ENCODE data around the gene FCMR. TPM values are rescaled to one million over a fixed set of nuclear protein-coding genes. Genes with fewer than 3 reads are reported as not detected.

The FCMR gene
- total RNA-seq, 1 donor from 2014 or later: 146 TPM

- no peak overlapping the region for H3K4me3 Mint-ChIP-seq
- H3K27me3 Mint-ChIP-seq: no peaks in the 10 kb centered on the region
- ATAC-seq (ENCODE audit: low read depth): peak; percentile 31
- POLR2A ChIA-PET: interaction anchor here (1.0 kb wide), 1 partner anchor 23 kb away, joined by 3 read pairs; no protein-coding TSS in a partner anchor
- no peak for DNase-seq
- H3K9me3 Mint-ChIP-seq: peaks cover 3% of the 10 kb centered on the region
- intact Hi-C loops (cut with micrococcal nuclease): no loop called here
- no peaks in the 10 kb centered on the region for H3K36me3 Mint-ChIP-seq (ENCODE audit: low read depth)
- H3K4me1 Mint-ChIP-seq: peaks cover 35% of the 10 kb centered on the region
- peak overlapping the region; percentile 3 for H3K27ac Mint-ChIP-seq
- CTCF ChIA-PET: interaction anchor here (1.3 to 2.3 kb wide), 2 partner anchors 19 to 21 kb away, joined by 5 to 6 read pairs; no protein-coding TSS in a partner anchor
- TF ChIP-seq CTCF (IDR thresholded peaks at IDR 0.05): no peak
Measured at GRCh38 chr1:206954459-206955342, 33.0 kb upstream of the FCMR start.

GRCh38 chr1:206953626-206954025 is 31.9 kb upstream of the FCMR start:
- no peaks in the 10 kb centered on the region for H3K36me3 Mint-ChIP-seq (ENCODE audit: low read depth)
- H3K27me3 Mint-ChIP-seq: no peaks in the 10 kb centered on the region
- no peak for ATAC-seq (ENCODE audit: low read depth)
- no peak for TF ChIP-seq CTCF (IDR thresholded peaks at IDR 0.05)
- CTCF ChIA-PET: interaction anchor here (1.3 kb wide), 1 partner anchor 20 kb away, joined by 5 read pairs; no protein-coding TSS in a partner anchor
- intact Hi-C loops (cut with micrococcal nuclease): loop anchor here (2.0 kb wide), 1 partner anchor 13 kb away; no protein-coding TSS in a partner anchor
- H3K27ac Mint-ChIP-seq: no peak overlapping the region
- H3K4me3 Mint-ChIP-seq: no peak overlapping the region
- POLR2A ChIA-PET: no interaction called here
- no peak for DNase-seq
- H3K9me3 Mint-ChIP-seq: peaks cover 3% of the 10 kb centered on the region
- H3K4me1 Mint-ChIP-seq: peaks cover 42% of the 10 kb centered on the region

- no peaks in the 10 kb centered on the region for H3K27me3 Mint-ChIP-seq
Measured at GRCh38 chr1:206953126-206953525, 31.4 kb upstream of the FCMR start.

GRCh38 chr1:206952171-206952570 is 30.4 kb upstream of the FCMR start:
- Mint-ChIP-seq H3K9me3 (peaks cover 3% of the 10 kb centered on the region), H3K27me3 (no peaks in the 10 kb centered on the region), H3K36me3 (ENCODE audit: low read depth) (no peaks in the 10 kb centered on the region), H3K4me3 (no peak overlapping the region), H3K27ac (no peak overlapping the region), H3K4me1 (peaks cover 42% of the 10 kb centered on the region)
- ChIA-PET POLR2A (no interaction called here), CTCF (interaction anchor here (0.9 to 1.9 kb wide), 2 partner anchors 30 to 39 kb away, joined by 4 to 8 read pairs; no protein-coding TSS in a partner anchor)
- ATAC-seq (ENCODE audit: low read depth) (no peak), DNase-seq (no peak)
- TF ChIP-seq CTCF (IDR thresholded peaks at IDR 0.05): no peak
- intact Hi-C loops (cut with micrococcal nuclease): loop anchor here (2.0 kb wide), 1 partner anchor 15 kb away; no protein-coding TSS in a partner anchor

More at GRCh38 chr1:206953126-206953525, 31.4 kb upstream of the FCMR start:
- ChIA-PET POLR2A (no interaction called here), CTCF (no interaction called here)
- no peak for TF ChIP-seq CTCF (IDR thresholded peaks at IDR 0.05)
- DNase-seq (no peak), ATAC-seq (ENCODE audit: low read depth) (no peak)
- H3K36me3 Mint-ChIP-seq (ENCODE audit: low read depth): no peaks in the 10 kb centered on the region
- intact Hi-C loops (cut with micrococcal nuclease): loop anchor here (2.0 kb wide), 1 partner anchor 14 kb away; no protein-coding TSS in a partner anchor
- H3K27ac Mint-ChIP-seq: no peak overlapping the region
- peaks cover 3% of the 10 kb centered on the region for H3K9me3 Mint-ChIP-seq
- no peak overlapping the region for H3K4me3 Mint-ChIP-seq
- H3K4me1 Mint-ChIP-seq: peaks cover 42% of the 10 kb centered on the region
